Memory B cell (primary cell): ENCODE data around the gene GPS2.
A peak's percentile ranks its signal among the peaks of the same experiment; 100 is the strongest.

ENCODE experiments used
- ATAC-seq: fragments of 150-1000 bp; cut with Tn5 transposase; 2 replicates; pipeline ENCODE4 v1.10.0; 2021; ENCODE audit warnings: low read depth, mild to moderate bottlenecking, moderate library complexity
- DNase-seq, 2 donors: peaks; one replicate each; pipeline ENCODE4 v3.0.0; 2022; ENCODE audit warnings: low spot score in 2 of 2
- H3K27ac Mint-ChIP-seq: one replicate; pipeline ENCODE4 v1.8.0; 2022; ENCODE audit warnings: mild to moderate bottlenecking, moderate library complexity, mixed read lengths
- H3K27me3 Mint-ChIP-seq: one replicate; pipeline ENCODE4 v1.8.0; 2022; ENCODE audit warnings: mixed read lengths
- H3K36me3 Mint-ChIP-seq: one replicate; pipeline ENCODE4 v1.8.0; 2022; ENCODE audit warnings: mild to moderate bottlenecking, mixed read lengths
- H3K4me1 Mint-ChIP-seq: one replicate; pipeline ENCODE4 v1.8.0; 2022; ENCODE audit warnings: mixed read lengths
- H3K4me3 Mint-ChIP-seq: one replicate; pipeline ENCODE4 v1.8.0; 2022; ENCODE audit warnings: mild to moderate bottlenecking, moderate library complexity, mixed read lengths
- H3K9me3 Mint-ChIP-seq: one replicate; pipeline ENCODE4 v1.8.0; 2022; ENCODE audit warnings: mixed read lengths

GPS2 gene

DNA sequence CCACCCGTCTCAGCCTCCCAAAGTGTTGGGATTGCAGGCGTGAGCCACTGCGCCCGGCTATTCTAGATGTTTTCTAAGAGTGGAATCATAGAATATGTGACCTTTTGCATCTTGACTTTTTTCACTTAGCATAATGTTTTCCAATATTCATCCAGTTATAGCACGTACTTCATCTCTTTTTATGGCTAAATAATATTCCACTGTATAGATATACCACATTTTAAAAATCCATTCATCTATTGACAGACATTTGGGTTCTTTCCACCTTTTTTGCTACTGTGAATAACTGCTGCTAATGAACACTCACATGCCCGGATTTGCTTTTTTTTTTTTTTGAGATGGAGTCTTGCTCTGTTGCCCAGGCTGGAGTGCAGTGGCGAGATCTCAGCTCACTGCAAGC lies 11.0 kb downstream of the GPS2 start:
- no peak for ATAC-seq
- peaks cover 5% of the 10 kb centered on the region for H3K27me3 Mint-ChIP-seq
- DNase-seq, result no peak
- H3K4me1 Mint-ChIP-seq, result peaks cover 2% of the 10 kb centered on the region
- H3K27ac Mint-ChIP-seq, result no peak overlapping the region
- no peak overlapping the region for H3K4me3 Mint-ChIP-seq
- no peaks in the 10 kb centered on the region for H3K9me3 Mint-ChIP-seq
- H3K36me3 Mint-ChIP-seq, result peaks cover 2% of the 10 kb centered on the region

GRCh38 chr17:7296189-7296861 lies 18.8 kb downstream of the GPS2 start:
- Mint-ChIP-seq H3K4me3 (peak overlapping the region; percentile 21), H3K27ac (no peak overlapping the region), H3K9me3 (no peaks in the 10 kb centered on the region), H3K4me1 (peaks cover 13% of the 10 kb centered on the region), H3K27me3 (peaks cover 10% of the 10 kb centered on the region), H3K36me3 (no peaks in the 10 kb centered on the region)
- peak; percentile 31 for ATAC-seq
- DNase-seq, result peak; percentile 72 to 76

- Mint-ChIP-seq H3K27me3 (peaks cover 10% of the 10 kb centered on the region), H3K4me3 (peak overlapping the region; percentile 87), H3K9me3 (no peaks in the 10 kb centered on the region), H3K36me3 (no peaks in the 10 kb centered on the region), H3K4me1 (peaks cover 13% of the 10 kb centered on the region), H3K27ac (no peak overlapping the region)
- no peak for DNase-seq
- ATAC-seq, result peak; percentile 24
Observed at GRCh38 chr17:7295230-7296180, 19.7 kb downstream of the GPS2 start.

- Mint-ChIP-seq H3K4me1 (peaks cover 13% of the 10 kb centered on the region), H3K27ac (no peak within 1 kb of the TSS), H3K4me3 (peak within 1 kb of the TSS; percentile 87), H3K27me3 (peaks cover 8% of the 10 kb centered on the region), H3K9me3 (no peaks in the 10 kb centered on the region), H3K36me3 (no peaks in the 10 kb centered on the region)
- ATAC-seq (peak; percentile 76), DNase-seq (peak; percentile 49 to 56)
Observed at GRCh38 chr17:7294614-7295153, 20.5 kb downstream of the GPS2 start, which contains the start of gene YBX2. Gene YBX2, minus strand, starts transcription at chr17:7294639. Its CDS starts 139 bp downstream, at chr17:7294500.

GRCh38 chr17:7293816-7294613 lies 21.1 kb downstream of the GPS2 start:
- Mint-ChIP-seq H3K27ac (no peak overlapping the region), H3K27me3 (peaks cover 8% of the 10 kb centered on the region), H3K9me3 (no peaks in the 10 kb centered on the region), H3K4me3 (peak overlapping the region; percentile 21), H3K36me3 (no peaks in the 10 kb centered on the region), H3K4me1 (peaks cover 13% of the 10 kb centered on the region)
- DNase-seq, result no peak
- ATAC-seq, result peak; percentile 5

DNA sequence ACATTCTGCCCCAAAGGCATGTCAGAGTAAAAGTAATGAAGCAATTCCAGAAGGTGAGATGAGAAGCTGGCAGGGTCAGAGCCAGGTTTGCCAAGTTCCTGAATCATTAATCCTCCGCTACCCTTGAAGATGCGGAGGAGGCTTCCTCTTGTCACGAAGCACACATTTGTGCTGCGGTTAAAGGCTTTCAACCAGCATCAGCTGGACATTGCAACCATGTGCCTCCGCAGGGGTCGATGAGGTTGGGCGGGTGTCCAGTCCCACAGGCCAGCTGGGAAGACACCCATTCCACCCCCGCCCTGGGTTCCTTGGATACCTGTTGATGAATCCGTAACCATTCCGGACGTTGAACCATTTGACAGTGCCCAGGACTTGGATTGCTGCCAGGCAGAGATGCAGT lies 22.0 kb downstream of the GPS2 start:
- Mint-ChIP-seq H3K27ac (no peak overlapping the region), H3K4me3 (no peak overlapping the region), H3K4me1 (peaks cover 13% of the 10 kb centered on the region), H3K9me3 (no peaks in the 10 kb centered on the region), H3K36me3 (no peaks in the 10 kb centered on the region), H3K27me3 (peaks cover 11% of the 10 kb centered on the region)
- DNase-seq (no peak), ATAC-seq (no peak)

GRCh38 chr17:7292729-7293128 lies 22.4 kb downstream of the GPS2 start:
- Mint-ChIP-seq H3K4me1 (peaks cover 13% of the 10 kb centered on the region), H3K9me3 (no peaks in the 10 kb centered on the region), H3K36me3 (no peaks in the 10 kb centered on the region), H3K27me3 (peaks cover 14% of the 10 kb centered on the region), H3K4me3 (no peak overlapping the region), H3K27ac (no peak overlapping the region)
- ATAC-seq, result no peak
- no peak for DNase-seq

DNA sequence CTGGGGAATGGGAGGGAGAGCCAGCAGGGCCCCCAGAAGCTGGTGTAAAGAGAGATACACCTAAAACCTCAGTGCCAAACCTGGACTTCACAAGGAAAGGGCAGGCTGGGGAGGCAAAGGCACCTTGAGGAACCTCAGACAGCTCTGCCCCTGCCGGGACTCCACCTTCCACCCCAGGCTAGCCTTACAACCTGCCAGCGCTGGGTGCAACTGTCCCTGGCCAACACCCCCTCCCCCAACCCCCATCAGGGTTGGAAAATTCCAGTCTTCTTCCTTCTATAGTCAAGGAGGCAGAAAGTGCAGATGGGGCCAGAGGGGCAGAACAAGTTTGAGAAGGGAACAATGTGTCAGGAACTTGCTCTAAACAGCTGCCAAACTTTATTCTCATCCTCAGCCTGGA lies 23.0 kb downstream of the GPS2 start:
- Mint-ChIP-seq H3K4me1 (peaks cover 13% of the 10 kb centered on the region), H3K9me3 (no peaks in the 10 kb centered on the region), H3K36me3 (no peaks in the 10 kb centered on the region), H3K4me3 (no peak overlapping the region), H3K27ac (no peak overlapping the region), H3K27me3 (peaks cover 15% of the 10 kb centered on the region)
- ATAC-seq, result no peak
- no peak for DNase-seq

DNA sequence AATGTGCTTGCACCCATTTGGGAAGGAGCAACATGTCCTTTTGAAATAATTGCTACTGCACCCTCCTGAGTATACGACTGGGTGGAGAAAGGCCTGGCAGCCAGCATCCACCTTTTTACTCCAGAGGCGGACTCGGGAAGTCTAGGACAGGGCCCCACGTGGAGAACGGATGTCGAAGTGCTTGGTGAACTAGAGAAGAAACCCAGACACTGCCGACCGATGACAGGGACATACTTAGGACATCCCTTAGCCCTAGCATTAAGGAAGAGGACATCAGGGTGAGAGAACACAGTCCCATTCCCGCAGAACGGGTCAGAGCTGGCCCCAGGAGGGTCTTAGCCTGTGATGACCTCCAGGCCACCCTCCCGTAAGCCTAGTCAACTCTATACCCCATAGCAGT lies 24.5 kb downstream of the GPS2 start:
- H3K4me1 Mint-ChIP-seq, result peaks cover 9% of the 10 kb centered on the region
- H3K9me3 Mint-ChIP-seq, result no peaks in the 10 kb centered on the region
- H3K27ac Mint-ChIP-seq, result no peak overlapping the region
- no peak overlapping the region for H3K4me3 Mint-ChIP-seq
- DNase-seq, result no peak
- ATAC-seq, result no peak
- no peaks in the 10 kb centered on the region for H3K36me3 Mint-ChIP-seq
- peaks cover 10% of the 10 kb centered on the region for H3K27me3 Mint-ChIP-seq

GRCh38 chr17:7290166-7290565 lies 25.0 kb downstream of the GPS2 start:
- Mint-ChIP-seq H3K4me1 (peaks cover 7% of the 10 kb centered on the region), H3K27ac (no peak overlapping the region), H3K36me3 (no peaks in the 10 kb centered on the region), H3K9me3 (no peaks in the 10 kb centered on the region), H3K27me3 (peaks cover 10% of the 10 kb centered on the region), H3K4me3 (no peak overlapping the region)
- DNase-seq (no peak), ATAC-seq (no peak)

DNA sequence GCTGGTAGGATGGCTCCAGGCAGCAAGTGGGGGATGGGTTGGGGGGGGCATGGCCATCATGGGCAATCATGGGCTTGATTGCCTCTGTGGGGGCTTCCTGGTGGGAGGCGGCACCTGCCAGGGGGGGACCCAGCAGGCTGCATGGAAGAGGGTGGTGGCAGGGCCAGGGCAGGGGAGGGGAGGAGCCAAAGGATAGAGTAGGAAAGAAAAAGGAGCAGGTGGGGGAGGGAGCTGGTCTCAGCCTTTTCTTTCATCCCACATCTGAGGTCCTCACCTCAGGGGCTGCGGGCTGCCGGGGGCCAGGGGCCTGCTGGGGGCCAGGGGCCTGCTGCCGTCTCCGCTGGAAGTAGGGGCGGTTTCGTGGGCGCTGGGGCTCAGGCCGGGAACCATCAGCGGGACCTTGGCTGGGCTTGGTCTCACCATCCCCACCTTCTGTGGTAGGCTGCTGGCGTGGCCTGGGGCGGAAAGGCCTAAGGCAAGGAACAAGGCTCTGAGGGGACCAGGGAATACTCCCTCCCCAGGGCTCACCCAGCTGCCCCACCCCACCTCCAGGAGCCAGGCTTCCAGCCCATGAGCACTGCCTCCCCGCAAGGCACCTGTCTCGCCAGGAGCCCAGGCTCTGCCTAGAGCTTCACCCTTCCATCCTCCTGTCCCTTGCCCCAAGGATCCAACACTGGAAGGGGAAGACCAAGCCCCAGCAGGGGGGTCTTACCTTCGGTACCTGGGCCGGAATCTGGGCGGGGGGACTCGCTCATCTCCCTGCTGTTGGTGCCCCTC lies 25.7 kb downstream of the GPS2 start:
- H3K4me1 Mint-ChIP-seq, result peaks cover 3% of the 10 kb centered on the region
- H3K27me3 Mint-ChIP-seq, result peaks cover 8% of the 10 kb centered on the region
- no peaks in the 10 kb centered on the region for H3K9me3 Mint-ChIP-seq
- H3K4me3 Mint-ChIP-seq, result no peak overlapping the region
- no peaks in the 10 kb centered on the region for H3K36me3 Mint-ChIP-seq
- DNase-seq (no peak), ATAC-seq (no peak)
- no peak overlapping the region for H3K27ac Mint-ChIP-seq

DNA sequence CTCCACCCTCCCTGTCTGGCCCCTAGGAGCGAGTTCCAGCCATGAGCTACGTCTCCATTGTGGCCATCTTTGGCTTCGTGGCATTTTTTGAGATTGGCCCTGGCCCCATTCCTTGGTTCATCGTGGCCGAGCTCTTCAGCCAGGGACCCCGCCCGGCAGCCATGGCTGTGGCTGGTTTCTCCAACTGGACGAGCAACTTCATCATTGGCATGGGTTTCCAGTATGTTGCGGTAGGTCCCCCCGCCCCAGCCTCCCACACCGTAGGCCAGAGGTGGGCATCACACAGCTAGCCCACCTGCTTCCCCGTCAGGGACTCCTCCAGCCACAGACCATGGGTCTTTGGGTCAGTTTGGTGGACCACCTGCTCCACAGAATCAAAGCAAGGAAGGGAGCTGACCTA lies 29.5 kb downstream of the GPS2 start:
- H3K36me3 Mint-ChIP-seq, result no peaks in the 10 kb centered on the region
- peaks cover 10% of the 10 kb centered on the region for H3K4me1 Mint-ChIP-seq
- no peak for DNase-seq
- no peak for ATAC-seq
- H3K9me3 Mint-ChIP-seq, result no peaks in the 10 kb centered on the region
- H3K27ac Mint-ChIP-seq, result no peak overlapping the region
- no peak overlapping the region for H3K4me3 Mint-ChIP-seq
- peaks cover 23% of the 10 kb centered on the region for H3K27me3 Mint-ChIP-seq

- no peak overlapping the region for H3K4me3 Mint-ChIP-seq
- no peak for ATAC-seq
- peaks cover 22% of the 10 kb centered on the region for H3K27me3 Mint-ChIP-seq
- H3K9me3 Mint-ChIP-seq, result no peaks in the 10 kb centered on the region
- H3K27ac Mint-ChIP-seq, result no peak overlapping the region
- no peak for DNase-seq
- peaks cover 17% of the 10 kb centered on the region for H3K4me1 Mint-ChIP-seq
- H3K36me3 Mint-ChIP-seq, result no peaks in the 10 kb centered on the region
Observed at GRCh38 chr17:7284911-7285310, 30.2 kb downstream of the GPS2 start.
